HG02588 (cell line): ENCODE results near the gene MPZL3.
"Not testable (repeated sequence)": the region's sequence is repeated elsewhere in the genome, so short reads cannot be mapped to it uniquely, and the experiment has no call there.

Experiments used
- ATAC-seq: cut with Tn5 transposase; IDR thresholded peaks from one replicate; pipeline ENCODE4 v1.9.1; 2021; ENCODE audit warnings: mild to moderate bottlenecking, moderate library complexity; ENCODE audit not compliant: unreplicated experiment

Gene MPZL3

GRCh38 chr11:118213781-118214180 lies 38.4 kb downstream of the MPZL3 start:
- no peak for ATAC-seq

- no peak for ATAC-seq
These were observed 39.0 kb downstream of the MPZL3 start for GRCh38 chr11:118213201-118213600.

- ATAC-seq, result no peak
These were observed 39.4 kb downstream of the MPZL3 start for GRCh38 chr11:118212781-118213191.

GRCh38 chr11:118212131-118212725 lies 39.9 kb downstream of the MPZL3 start:
- no peak for ATAC-seq

- no peak for ATAC-seq
These were observed 41.2 kb downstream of the MPZL3 start for GRCh38 chr11:118211006-118211405.

- no peak for ATAC-seq
These were observed 41.8 kb downstream of the MPZL3 start for GRCh38 chr11:118210323-118210722.

GRCh38 chr11:118209033-118209432 lies 43.1 kb downstream of the MPZL3 start:
- ATAC-seq, result no peak

GRCh38 chr11:118207079-118207478 lies 45.1 kb downstream of the MPZL3 start:
- ATAC-seq, result no peak

GRCh38 chr11:118206391-118207031 lies 45.7 kb downstream of the MPZL3 start:
- ATAC-seq, result no peak

- no peak for ATAC-seq
These were observed 46.4 kb downstream of the MPZL3 start for GRCh38 chr11:118205606-118206378.

GRCh38 chr11:118202599-118203422 lies 49.4 kb downstream of the MPZL3 start:
- no peak for ATAC-seq

- ATAC-seq, result no peak
These were observed 50.2 kb downstream of the MPZL3 start for GRCh38 chr11:118201966-118202365.

GRCh38 chr11:118200901-118201680 lies 51.1 kb downstream of the MPZL3 start:
- ATAC-seq, result no peak

- ATAC-seq, result no peak
These were observed 51.7 kb downstream of the MPZL3 start for GRCh38 chr11:118200497-118200896.

GRCh38 chr11:118199135-118199534 lies 53.0 kb downstream of the MPZL3 start:
- ATAC-seq, result no peak

GRCh38 chr11:118198370-118198769 lies 53.8 kb downstream of the MPZL3 start:
- no peak for ATAC-seq

- ATAC-seq, result no peak
These were observed 57.1 kb downstream of the MPZL3 start for GRCh38 chr11:118194835-118195627.

GRCh38 chr11:118193910-118194566 lies 58.1 kb downstream of the MPZL3 start:
- ATAC-seq, result no peak

GRCh38 chr11:118192817-118193216 lies 59.3 kb downstream of the MPZL3 start:
- not testable (repeated sequence) for ATAC-seq
